HEK293T (cell line): ENCODE data around the gene MTF2.
"Not testable (repeated sequence)": the region's sequence is repeated elsewhere in the genome, so short reads cannot be mapped to it uniquely, and the experiment has no call there.

Experiments used
- CTCF ChIA-PET: fragments of 350-600 bp; formaldehyde crosslinking; extraction: SDS; loops from one replicate; lab custom pipeline; 2021; ENCODE audit warnings: antibody characterized with exemption, inconsistent platforms; lab: Yijun Ruan, JAX
- POLR2A ChIA-PET: fragments of 350-600 bp; formaldehyde crosslinking; extraction: SDS; loops from one replicate; lab custom pipeline; 2020; ENCODE audit warnings: antibody characterized with exemption, inconsistent platforms; lab: Yijun Ruan, JAX
- DNase-seq: peaks from one replicate; pipeline ENCODE4 v3.0.0; 2012; ENCODE audit warnings: mixed read lengths; ENCODE audit errors: extremely low spot score
- ARNT ChIP-seq: fragments of 450-650 bp; IDR thresholded peaks from 2 replicates; pipeline ENCODE4 v1.6.1; 2017; ENCODE audit warnings: mild to moderate bottlenecking
- BHLHE40 ChIP-seq: fragments of 450-650 bp; IDR thresholded peaks from 2 replicates; pipeline ENCODE4 v1.6.1; 2016; ENCODE audit warnings: mild to moderate bottlenecking, moderate library complexity, borderline replicate concordance
- CTBP1 ChIP-seq: fragments of 450-650 bp; IDR thresholded peaks from 2 replicates; pipeline ENCODE4 v1.6.1; 2016; ENCODE audit warnings: borderline replicate concordance
- ELF4 ChIP-seq: fragments of 450-650 bp; IDR thresholded peaks from 2 replicates; pipeline ENCODE4 v1.6.1; 2017; ENCODE audit warnings: antibody characterized with exemption
- FOXA1 ChIP-seq: fragments of 450-650 bp; IDR thresholded peaks from 2 replicates; pipeline ENCODE4 v1.6.1; 2016; ENCODE audit warnings: mild to moderate bottlenecking
- FOXK2 ChIP-seq: fragments of 450-650 bp; IDR thresholded peaks from 2 replicates; pipeline ENCODE4 v1.6.1; 2016; ENCODE audit warnings: mild to moderate bottlenecking
- FOXM1 ChIP-seq: fragments of 450-650 bp; IDR thresholded peaks from 2 replicates; pipeline ENCODE4 v1.6.1; 2017; ENCODE audit warnings: mild to moderate bottlenecking, borderline replicate concordance
- HDGF ChIP-seq: fragments of 450-650 bp; IDR thresholded peaks from 2 replicates; pipeline ENCODE4 v1.6.1; 2017; ENCODE audit warnings: antibody characterized with exemption, borderline replicate concordance
- L3MBTL2 ChIP-seq: fragments of 450-650 bp; conservative IDR thresholded peaks from 2 replicates; pipeline ENCODE4 v1.6.1; 2016; ENCODE audit warnings: mild to moderate bottlenecking
- LEF1 ChIP-seq: fragments of 450-650 bp; IDR thresholded peaks from 2 replicates; pipeline ENCODE4 v1.6.1; 2017; ENCODE audit warnings: mild to moderate bottlenecking, borderline replicate concordance
- NFRKB ChIP-seq: fragments of 450-650 bp; IDR thresholded peaks from 2 replicates; pipeline ENCODE4 v1.6.1; 2016; ENCODE audit warnings: mild to moderate bottlenecking, moderate library complexity
- PKNOX1 ChIP-seq: fragments of 450-650 bp; IDR thresholded peaks from 2 replicates; pipeline ENCODE4 v1.6.1; 2016
- SP1 ChIP-seq: fragments of 450-650 bp; IDR thresholded peaks from 2 replicates; pipeline ENCODE4 v1.6.1; 2017
- SUZ12 ChIP-seq: fragments of 450-650 bp; IDR thresholded peaks from 2 replicates; pipeline ENCODE4 v1.6.1; 2016; ENCODE audit warnings: mild to moderate bottlenecking
- TARDBP ChIP-seq: fragments of 450-650 bp; IDR thresholded peaks from 2 replicates; pipeline ENCODE4 v1.6.1; 2016
- ZNF384 ChIP-seq: fragments of 450-650 bp; IDR thresholded peaks from 2 replicates; pipeline ENCODE4 v1.6.1; 2016

MTF2 gene

GRCh38 chr1:93154898-93155297 is 75.8 kb downstream of the MTF2 start:
- no peak for TF ChIP-seq TARDBP
- no peak for TF ChIP-seq ZNF384
- no peak for TF ChIP-seq SUZ12
- no peak for TF ChIP-seq BHLHE40
- TF ChIP-seq HDGF: no peak
- TF ChIP-seq SP1: no peak
- TF ChIP-seq FOXA1: no peak
- TF ChIP-seq ELF4: no peak
- no peak for TF ChIP-seq CTBP1
- no peak for TF ChIP-seq LEF1
- no peak for TF ChIP-seq PKNOX1
- no peak for TF ChIP-seq ARNT
- no peak for TF ChIP-seq L3MBTL2
- no peak for TF ChIP-seq FOXM1
- TF ChIP-seq NFRKB: no peak
- ChIA-PET CTCF (no interaction called here), POLR2A (no interaction called here)
- no peak for DNase-seq

DNA sequence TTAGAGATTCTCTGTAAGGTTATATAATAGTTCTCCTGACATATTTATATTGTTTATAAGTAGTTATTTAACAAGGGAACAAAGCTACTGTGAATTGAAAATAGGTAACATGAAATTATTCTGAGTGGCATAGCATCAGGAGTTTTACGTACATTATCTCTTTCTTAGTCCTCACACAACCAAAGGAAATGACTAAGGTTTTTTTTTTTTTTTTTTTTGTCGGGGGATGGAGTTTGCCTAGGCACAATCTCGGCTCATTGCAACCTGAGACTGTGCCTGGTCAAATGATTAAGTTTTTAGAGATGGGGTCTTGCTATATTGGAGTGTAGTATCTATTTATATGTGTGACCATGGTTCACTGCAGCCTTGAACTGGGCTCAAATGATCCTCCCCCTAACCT is 76.3 kb downstream of the MTF2 start:
- POLR2A ChIA-PET: no interaction called here
- CTCF ChIA-PET: no interaction called here
- TF ChIP-seq FOXA1: no peak
- TF ChIP-seq ZNF384: 0 out of 2 replicates have a peak, but pooled peaks have one; percentile 29
- DNase-seq: no peak

- TF ChIP-seq ELF4 (no peak), SUZ12 (no peak), CTBP1 (no peak), FOXA1 (no peak), ZNF384 (no peak), L3MBTL2 (no peak), TARDBP (no peak), HDGF (no peak), BHLHE40 (no peak)
- no peak for DNase-seq
- POLR2A ChIA-PET: interaction anchor here (0.6 kb wide), 1 partner anchor 19 kb away, joined by 3 read pairs; no protein-coding TSS in a partner anchor
- CTCF ChIA-PET: interaction anchor here (0.7 kb wide), 1 partner anchor 374 kb away, joined by 3 read pairs; the partner anchor contains the start of gene EVI5
Observed at GRCh38 chr1:93159337-93159736, 80.3 kb downstream of the MTF2 start.

DNA sequence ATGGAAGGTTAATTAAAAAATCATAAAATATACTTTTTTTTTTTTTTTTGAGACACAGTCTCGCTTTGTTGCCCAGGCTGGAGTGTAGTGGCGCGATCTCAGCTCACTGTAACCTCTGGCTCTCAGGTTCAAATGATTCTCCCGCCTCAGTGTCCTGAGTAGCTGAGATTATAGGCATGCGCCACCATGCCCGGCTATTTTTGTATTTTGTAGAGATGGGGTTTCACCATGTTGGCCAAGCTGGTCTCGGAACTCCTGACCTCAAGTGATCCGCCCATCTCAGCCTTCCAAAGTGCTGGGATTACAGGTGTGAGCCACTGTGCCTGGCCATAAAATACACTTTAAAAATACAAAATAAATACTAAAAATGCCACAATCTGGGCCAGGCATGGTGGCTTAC is 84.2 kb downstream of the MTF2 start:
- DNase-seq, CTCF ChIA-PET: not testable (repeated sequence)
- POLR2A ChIA-PET: interaction anchor here (0.6 kb wide), 1 partner anchor 16 kb away, joined by 3 read pairs; no protein-coding TSS in a partner anchor

DNA sequence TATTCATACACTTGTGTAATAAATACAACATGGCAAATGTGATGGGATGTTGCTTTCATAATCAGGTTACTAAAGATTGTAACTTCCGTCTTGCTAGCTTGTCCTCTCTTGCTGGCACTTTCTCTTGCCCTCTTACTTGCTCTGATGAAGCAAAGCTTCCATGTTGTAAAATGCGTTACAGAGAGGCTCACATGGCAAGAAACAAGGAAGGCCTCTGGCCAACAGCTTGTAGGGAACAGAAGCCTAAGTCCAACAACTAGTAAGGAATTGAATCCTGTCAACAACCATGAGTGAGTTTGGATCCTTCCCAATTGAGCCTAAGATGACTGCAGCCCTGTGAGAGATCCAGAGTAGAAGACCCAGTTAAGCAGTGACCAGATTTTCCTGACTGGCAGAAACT is 85.7 kb downstream of the MTF2 start:
- CTCF ChIA-PET: interaction anchor here (0.6 to 0.9 kb wide), 2 partner anchors 10 to 23 kb away, joined by 3 read pairs; no protein-coding TSS in a partner anchor
- POLR2A ChIA-PET: interaction anchor here (1.3 kb wide), 1 partner anchor 86 kb away, joined by 4 read pairs; the partner anchor contains the start of gene MTF2
- DNase-seq: no peak
- TF ChIP-seq SUZ12 (no peak), NFRKB (no peak), L3MBTL2 (no peak), SP1 (no peak), FOXA1 (no peak), ELF4 (no peak), HDGF (no peak), TARDBP (no peak), LEF1 (no peak)

- POLR2A ChIA-PET: not testable (repeated sequence)
- CTCF ChIA-PET: interaction anchor here (1.5 kb wide), 1 partner anchor 87 kb away, joined by 3 read pairs; the partner anchor contains the start of gene MTF2
Observed at GRCh38 chr1:93165895-93166294, 86.8 kb downstream of the MTF2 start.

DNA sequence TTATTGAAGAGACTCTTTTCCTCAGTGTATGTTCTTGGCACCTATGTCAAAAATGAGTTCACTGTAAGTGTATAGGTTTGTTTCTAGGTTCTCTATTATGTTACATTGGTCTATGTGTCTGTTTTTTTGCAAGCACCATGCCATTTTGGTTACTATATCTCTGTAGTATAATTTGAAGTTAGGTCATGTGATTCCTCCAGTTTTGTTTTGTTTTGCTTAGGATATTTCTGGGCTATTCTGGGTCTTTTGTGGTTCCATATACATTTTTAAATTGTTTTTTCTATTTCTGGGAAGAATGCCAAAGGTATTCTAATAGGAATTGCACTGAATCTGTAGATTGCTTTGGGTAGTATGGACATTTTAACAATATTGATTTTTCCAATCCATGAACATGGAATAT is 87.9 kb downstream of the MTF2 start:
- no peak for DNase-seq
- TF ChIP-seq LEF1 (no peak), NFRKB (no peak), ELF4 (no peak), FOXK2 (no peak), FOXA1 (no peak)
- CTCF ChIA-PET: no interaction called here
- POLR2A ChIA-PET: no interaction called here

More at GRCh38 chr1:93165895-93166294, 86.8 kb downstream of the MTF2 start:
- not testable (repeated sequence) for DNase-seq

GRCh38 chr1:93170141-93170678 is 91.1 kb downstream of the MTF2 start:
- POLR2A ChIA-PET, CTCF ChIA-PET, DNase-seq: not testable (repeated sequence)

DNA sequence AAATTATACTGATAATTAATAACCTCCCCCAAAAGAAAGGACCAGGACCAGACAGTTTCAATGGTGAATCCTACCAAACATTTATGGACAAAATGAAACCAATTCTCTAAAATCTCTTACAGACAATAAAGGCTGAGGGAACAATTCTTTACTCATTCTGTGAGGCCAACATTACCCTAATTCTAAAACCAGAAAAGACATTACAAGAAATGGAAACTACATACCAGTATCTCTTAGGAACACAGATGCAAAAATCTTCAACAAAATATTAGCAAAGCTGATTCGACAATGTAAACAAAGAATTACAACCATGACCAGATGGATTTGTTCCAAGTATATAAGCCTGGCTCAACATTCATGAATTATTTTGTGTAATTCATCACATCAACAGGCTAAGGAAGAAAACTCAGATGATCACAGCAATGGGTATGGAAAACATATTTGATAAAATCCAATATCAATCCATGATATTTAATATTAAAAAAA is 92.5 kb downstream of the MTF2 start:
- no peak for TF ChIP-seq FOXM1
- no peak for TF ChIP-seq PKNOX1
- no peak for DNase-seq
- POLR2A ChIA-PET: interaction anchor here (1.9 kb wide), 1 partner anchor 93 kb away, joined by 4 read pairs; the partner anchor contains the start of gene MTF2

More for the DNA sequence above, 92.5 kb downstream of the MTF2 start:
- CTCF ChIA-PET: no interaction called here
